HEK293 (cell line): ENCODE data around the gene EVA1B.

Experiments
- CTCF ChIA-PET: fragments of 350-600 bp; formaldehyde crosslinking; extraction: SDS; loops from one replicate; lab custom pipeline; 2021; ENCODE audit warnings: antibody characterized with exemption; lab: Yijun Ruan, JAX
- POLR2A ChIA-PET: fragments of 300-600 bp; formaldehyde crosslinking; extraction: SDS; loops from one replicate; lab custom pipeline; 2020; ENCODE audit warnings: antibody characterized with exemption, inconsistent platforms; lab: Yijun Ruan, JAX
- H3K27ac ChIP-seq: fragments of 200-500 bp; sonication (Bioruptor generic); 2 replicates; pipeline ENCODE4 v1.5.1; 2014; ENCODE audit warnings: low read depth, low read length, control low read depth, inconsistent platforms; ENCODE audit errors: extremely low read depth
- H3K36me3 ChIP-seq, 2 experiments: fragments of 200-500 bp in 1 of 2; sonication (Bioruptor generic) in 1 of 2; 1 replicate in 1 of 2; 2 replicates in 1 of 2; pipeline ENCODE4 v1.5.1; 2014 to 2017; ENCODE audit warnings: inconsistent platforms in 2 of 2, low read length in 2 of 2; ENCODE audit not compliant: control insufficient read depth in 2 of 2, insufficient read depth in 1 of 2
- H3K4me1 ChIP-seq: fragments of 200-500 bp; sonication (Bioruptor generic); 2 replicates; pipeline ENCODE4 v1.5.1; 2014; ENCODE audit warnings: mild to moderate bottlenecking, low read length, inconsistent platforms; ENCODE audit not compliant: control insufficient read depth, insufficient read depth
- H3K4me3 ChIP-seq: 2 replicates; pipeline ENCODE4 v1.5.1; 2011; ENCODE audit warnings: low read depth, mild to moderate bottlenecking, control low read depth, low read length, moderate library complexity
- H3K9me3 ChIP-seq: fragments of 200-500 bp; sonication (Bioruptor generic); 2 replicates; pipeline ENCODE4 v1.5.1; 2014; ENCODE audit warnings: low read depth, low read length, inconsistent platforms; ENCODE audit not compliant: control insufficient read depth, insufficient read depth
- BCL6B ChIP-seq: fragments of 450-650 bp; formaldehyde crosslinking; IDR thresholded peaks from 2 replicates; pipeline ENCODE4 v1.5.1; 2017; ENCODE audit warnings: missing biosample characterization, missing genetic modification characterization
- GLIS1 ChIP-seq: fragments of 450-650 bp; formaldehyde crosslinking; IDR thresholded peaks from 2 replicates; pipeline ENCODE4 v1.5.1; 2016; ENCODE audit warnings: missing biosample characterization, missing genetic modification characterization
- HOXC10 ChIP-seq: sonication (generic); formaldehyde crosslinking; IDR thresholded peaks from 2 replicates; pipeline ENCODE4 v1.8.1; 2023; ENCODE audit warnings: mild to moderate bottlenecking, missing genetic modification reagents
- KLF1 ChIP-seq: fragments of 450-650 bp; formaldehyde crosslinking; IDR thresholded peaks from 2 replicates; pipeline ENCODE4 v1.5.1; 2016; ENCODE audit warnings: missing biosample characterization, missing genetic modification characterization
- KLF9 ChIP-seq: fragments of 450-650 bp; formaldehyde crosslinking; IDR thresholded peaks from 2 replicates; pipeline ENCODE4 v1.5.1; 2016; ENCODE audit warnings: missing biosample characterization, missing genetic modification characterization, low read depth
- MEIS1 ChIP-seq: sonication (generic); formaldehyde crosslinking; IDR thresholded peaks from 2 replicates; pipeline ENCODE4 v1.8.1; 2022; ENCODE audit warnings: missing genetic modification reagents, mild to moderate bottlenecking, borderline replicate concordance
- ZBTB7A ChIP-seq: fragments of 450-650 bp; formaldehyde crosslinking; IDR thresholded peaks from 2 replicates; pipeline ENCODE4 v1.5.1; 2016; ENCODE audit warnings: low read depth, missing biosample characterization, missing genetic modification characterization
- ZFP69B ChIP-seq: fragments of 450-650 bp; formaldehyde crosslinking; IDR thresholded peaks from 2 replicates; pipeline ENCODE4 v1.5.1; 2016; ENCODE audit warnings: missing biosample characterization, missing genetic modification characterization
- ZNF112 ChIP-seq: fragments of 450-650 bp; formaldehyde crosslinking; IDR thresholded peaks from 2 replicates; pipeline ENCODE4 v1.5.0; 2017; ENCODE audit warnings: missing biosample characterization, missing genetic modification characterization
- ZNF169 ChIP-seq: fragments of 450-650 bp; formaldehyde crosslinking; IDR thresholded peaks from 2 replicates; pipeline ENCODE4 v1.5.1; 2016; ENCODE audit warnings: missing biosample characterization, missing genetic modification characterization
- ZNF175 ChIP-seq: fragments of 450-650 bp; formaldehyde crosslinking; IDR thresholded peaks from 2 replicates; pipeline ENCODE4 v1.5.1; 2016; ENCODE audit warnings: missing biosample characterization, missing genetic modification characterization
- ZNF184 ChIP-seq: fragments of 450-650 bp; IDR thresholded peaks from 2 replicates; pipeline ENCODE4 v1.5.1; 2018; ENCODE audit warnings: missing biosample characterization, mild to moderate bottlenecking, missing genetic modification characterization
- ZNF19 ChIP-seq: fragments of 450-650 bp; formaldehyde crosslinking; IDR thresholded peaks from 2 replicates; pipeline ENCODE4; 2016; ENCODE audit warnings: missing biosample characterization, missing genetic modification characterization, low read depth
- ZNF280C ChIP-seq: fragments of 450-650 bp; formaldehyde crosslinking; IDR thresholded peaks from 2 replicates; pipeline ENCODE4 v1.5.1; 2016; ENCODE audit warnings: missing biosample characterization, missing genetic modification characterization
- ZNF350 ChIP-seq: fragments of 450-650 bp; formaldehyde crosslinking; IDR thresholded peaks from 2 replicates; pipeline ENCODE4 v1.5.0; 2017; ENCODE audit warnings: missing biosample characterization, mild to moderate bottlenecking, missing genetic modification characterization
- ZNF423 ChIP-seq: fragments of 450-650 bp; formaldehyde crosslinking; IDR thresholded peaks from 2 replicates; pipeline ENCODE4 v1.5.1; 2016; ENCODE audit warnings: missing biosample characterization, missing genetic modification characterization
- ZNF544 ChIP-seq: fragments of 450-650 bp; formaldehyde crosslinking; IDR thresholded peaks from 2 replicates; pipeline ENCODE4 v1.5.0; 2017; ENCODE audit warnings: missing biosample characterization, missing genetic modification characterization
- ZNF555 ChIP-seq: fragments of 450-650 bp; formaldehyde crosslinking; conservative IDR thresholded peaks from 2 replicates; pipeline ENCODE4 v1.5.1; 2017; ENCODE audit warnings: missing biosample characterization, mild to moderate bottlenecking, missing genetic modification characterization, inconsistent platforms
- ZNF624 ChIP-seq: fragments of 450-650 bp; formaldehyde crosslinking; IDR thresholded peaks from 2 replicates; pipeline ENCODE4 v1.5.1; 2017; ENCODE audit warnings: missing biosample characterization, missing genetic modification characterization
- ZNF677 ChIP-seq: fragments of 450-650 bp; IDR thresholded peaks from 2 replicates; pipeline ENCODE4 v1.5.0; 2018; ENCODE audit warnings: missing biosample characterization, mild to moderate bottlenecking, missing genetic modification characterization, moderate library complexity
- ZNF704 ChIP-seq: fragments of 450-650 bp; formaldehyde crosslinking; IDR thresholded peaks from 2 replicates; pipeline ENCODE4 v1.5.1; 2016; ENCODE audit warnings: missing biosample characterization, missing genetic modification characterization
- ZNF776 ChIP-seq: fragments of 450-650 bp; formaldehyde crosslinking; IDR thresholded peaks from 2 replicates; pipeline ENCODE4 v1.5.0; 2017; ENCODE audit warnings: missing biosample characterization, missing genetic modification characterization, borderline replicate concordance

EVA1B gene

GRCh38 chr1:36329817-36330216, 6.4 kb upstream of the EVA1B start (continued):
- TF ChIP-seq ZNF169 (no peak), ZNF423 (tag by site-specific recombination) (no peak)
- TF ChIP-seq, all 188 proteins: peak for 0

- no peak overlapping the region for H3K27ac ChIP-seq
- POLR2A ChIA-PET, result no interaction called here
- H3K4me1 ChIP-seq, result no peaks in the 10 kb centered on the region
- 0 out of 2 replicates have a peak, but pooled peaks have one; percentile 69 for TF ChIP-seq ZNF112
- peak; percentile 33; the same call in 1 of the 2 replicates for TF ChIP-seq BCL6B (tag by site-specific recombination)
- no peak for TF ChIP-seq GLIS1
- TF ChIP-seq ZNF776 (tag by site-specific recombination), result no peak
- TF ChIP-seq ZNF544, result peak; percentile 91
- TF ChIP-seq ZNF624 (tag by site-specific recombination), result no peak
- peak; percentile 56 for TF ChIP-seq KLF1 (tag by site-specific recombination)
- 0 out of 2 replicates have a peak, but pooled peaks have one; percentile 50 for TF ChIP-seq ZNF350 (tag by site-specific recombination)
- TF ChIP-seq ZNF184 (tag by site-specific recombination), result peak; percentile 73; the same call in 1 of the 2 replicates
- no peak for TF ChIP-seq MEIS1
- TF ChIP-seq, all 188 proteins: peak for 6
- CTCF ChIA-PET, result no interaction called here
- Histone ChIP-seq H3K4me3 (no peak overlapping the region), H3K9me3 (no peaks in the 10 kb centered on the region), H3K36me3 (no peaks in the 10 kb centered on the region)
These were observed 5.3 kb upstream of the EVA1B start for GRCh38 chr1:36328713-36329112.

- no peak for TF ChIP-seq ZNF704 (tag by site-specific recombination)
- TF ChIP-seq ZFP69B (tag by site-specific recombination), result no peak
- H3K27ac ChIP-seq, result no peak overlapping the region
- H3K4me1 ChIP-seq, result no peaks in the 10 kb centered on the region; the same call in 1 of the 2 replicates
- H3K4me3 ChIP-seq, result no peak overlapping the region
- ChIA-PET POLR2A (no interaction called here), CTCF (no interaction called here)
- H3K36me3 ChIP-seq, result no peaks in the 10 kb centered on the region
- H3K9me3 ChIP-seq, result no peaks in the 10 kb centered on the region
These were observed 4.6 kb upstream of the EVA1B start for GRCh38 chr1:36328088-36328480.

GRCh38 chr1:36327421-36328087, 4.1 kb upstream of the EVA1B start:
- H3K4me3 ChIP-seq, result no peak overlapping the region
- TF ChIP-seq ZBTB7A (tag by site-specific recombination), result no peak
- no peak for TF ChIP-seq MEIS1
- no peak for TF ChIP-seq HOXC10 (CRISPR knock-in tag)
- no peak for TF ChIP-seq ZNF175 (tag by site-specific recombination)
- no peak for TF ChIP-seq KLF9
- no peak for TF ChIP-seq ZNF677
- no peak for TF ChIP-seq ZNF555 (tag by site-specific recombination)
- TF ChIP-seq ZNF19 (tag by site-specific recombination), result no peak
- no peak for TF ChIP-seq ZNF280C (tag by site-specific recombination)
- ChIA-PET CTCF (interaction anchor here (1.5 kb wide), 1 partner anchor 15 kb away, joined by 5 read pairs; no protein-coding TSS in a partner anchor), POLR2A (no interaction called here)
- no peak overlapping the region for H3K27ac ChIP-seq
- no peaks in the 10 kb centered on the region for H3K9me3 ChIP-seq
- no peaks in the 10 kb centered on the region; the same call in 1 of the 2 replicates for H3K4me1 ChIP-seq
- no peaks in the 10 kb centered on the region for H3K36me3 ChIP-seq
